ENCODE measurements around the gene ZBTB8A. TPM values are rescaled to one million over a fixed set of nuclear protein-coding genes. Genes with fewer than 3 reads are reported as not detected.
"Not testable (repeated sequence)": the region's sequence is repeated elsewhere in the genome, so short reads cannot be mapped to it uniquely, and the experiment has no call there.

ZBTB8A gene
- total and polyA plus RNA-seq, 7 donors: 1.8 to 10.8 (median 5.6) TPM

- Histone ChIP-seq H3K27ac (no peak overlapping the region), H3K4me3 (no peak overlapping the region), H3K27me3 (no peaks in the 10 kb centered on the region), H3K4me1 (no peaks in the 10 kb centered on the region), H3K36me3 (no peaks in the 10 kb centered on the region), H3K9me3 (no peaks in the 10 kb centered on the region)
- intact Hi-C loops (cut with DNase I): loop anchor here (10.0 kb wide), 1 partner anchor 250 kb away; no protein-coding TSS in a partner anchor
- no peak for TF ChIP-seq EP300 (IDR thresholded peaks at IDR 0.05)
- TF ChIP-seq, protein P1, sequence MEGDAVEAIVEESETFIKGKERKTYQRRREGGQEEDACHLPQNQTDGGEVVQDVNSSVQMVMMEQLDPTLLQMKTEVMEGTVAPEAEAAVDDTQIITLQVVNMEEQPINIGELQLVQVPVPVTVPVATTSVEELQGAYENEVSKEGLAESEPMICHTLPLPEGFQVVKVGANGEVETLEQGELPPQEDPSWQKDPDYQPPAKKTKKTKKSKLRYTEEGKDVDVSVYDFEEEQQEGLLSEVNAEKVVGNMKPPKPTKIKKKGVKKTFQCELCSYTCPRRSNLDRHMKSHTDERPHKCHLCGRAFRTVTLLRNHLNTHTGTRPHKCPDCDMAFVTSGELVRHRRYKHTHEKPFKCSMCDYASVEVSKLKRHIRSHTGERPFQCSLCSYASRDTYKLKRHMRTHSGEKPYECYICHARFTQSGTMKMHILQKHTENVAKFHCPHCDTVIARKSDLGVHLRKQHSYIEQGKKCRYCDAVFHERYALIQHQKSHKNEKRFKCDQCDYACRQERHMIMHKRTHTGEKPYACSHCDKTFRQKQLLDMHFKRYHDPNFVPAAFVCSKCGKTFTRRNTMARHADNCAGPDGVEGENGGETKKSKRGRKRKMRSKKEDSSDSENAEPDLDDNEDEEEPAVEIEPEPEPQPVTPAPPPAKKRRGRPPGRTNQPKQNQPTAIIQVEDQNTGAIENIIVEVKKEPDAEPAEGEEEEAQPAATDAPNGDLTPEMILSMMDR (IDR thresholded peaks at IDR 0.05): no peak
- no peak for TF ChIP-seq POLR2A (IDR thresholded peaks at IDR 0.05)
- no peak for TF ChIP-seq POLR2AphosphoS5 (IDR thresholded peaks at IDR 0.05)
- 41 to 66% methylated on average over 3 of the region's 3 CpGs for WGBS, 2 donors
- no peak for DNase-seq
These were observed 14.2 kb upstream of the ZBTB8A start for GRCh38 chr1:32525053-32525452.

- TF ChIP-seq EP300 (IDR thresholded peaks at IDR 0.05) (no peak), POLR2A (IDR thresholded peaks at IDR 0.05) (no peak), POLR2AphosphoS5 (IDR thresholded peaks at IDR 0.05) (no peak)
- TF ChIP-seq, protein P1 (IDR thresholded peaks at IDR 0.05): no peak
- no peak overlapping the region for H3K27ac ChIP-seq
- H3K36me3 ChIP-seq: no peaks in the 10 kb centered on the region
- H3K9me3 ChIP-seq: no peaks in the 10 kb centered on the region
- no peaks in the 10 kb centered on the region for H3K27me3 ChIP-seq
- no peak overlapping the region for H3K4me3 ChIP-seq
- WGBS, 2 donors: 89 to 94% methylated on average over 9 of the region's 9 CpGs
- intact Hi-C loops (cut with DNase I): loop anchor here (10.0 kb wide), 1 partner anchor 249 kb away; no protein-coding TSS in a partner anchor
- H3K4me1 ChIP-seq: no peaks in the 10 kb centered on the region
- DNase-seq: no peak
These were observed 13.4 kb upstream of the ZBTB8A start for GRCh38 chr1:32525661-32526444.

DNA sequence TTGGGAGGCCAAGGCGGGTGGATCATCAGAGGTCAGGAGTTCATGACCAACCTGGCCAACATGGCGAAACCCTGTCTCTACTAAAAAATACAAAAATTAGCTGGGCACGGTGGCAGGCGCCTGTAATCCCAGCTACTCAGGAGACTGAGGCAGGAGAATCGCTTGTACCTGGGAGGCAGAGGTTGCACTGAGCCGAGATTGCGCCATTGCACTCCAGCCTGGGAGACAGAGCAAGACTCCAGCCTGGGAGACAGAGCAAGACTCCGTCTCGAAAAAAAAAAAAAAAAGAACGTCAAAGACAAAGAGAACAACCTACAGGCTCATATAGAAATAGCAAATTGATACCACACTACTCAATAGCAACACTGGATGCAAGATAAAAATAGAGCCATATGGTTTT, 10.7 kb upstream of the ZBTB8A start:
- not testable (repeated sequence) for H3K4me1 ChIP-seq, H3K27me3 ChIP-seq, H3K36me3 ChIP-seq, H3K4me3 ChIP-seq, DNase-seq, H3K9me3 ChIP-seq, H3K27ac ChIP-seq
- WGBS, 2 donors: 88 to 90% methylated on average over 10 of the region's 10 CpGs
- intact Hi-C loops (cut with DNase I): loop anchor here (10.0 kb wide), 1 partner anchor 246 kb away; no protein-coding TSS in a partner anchor

DNA sequence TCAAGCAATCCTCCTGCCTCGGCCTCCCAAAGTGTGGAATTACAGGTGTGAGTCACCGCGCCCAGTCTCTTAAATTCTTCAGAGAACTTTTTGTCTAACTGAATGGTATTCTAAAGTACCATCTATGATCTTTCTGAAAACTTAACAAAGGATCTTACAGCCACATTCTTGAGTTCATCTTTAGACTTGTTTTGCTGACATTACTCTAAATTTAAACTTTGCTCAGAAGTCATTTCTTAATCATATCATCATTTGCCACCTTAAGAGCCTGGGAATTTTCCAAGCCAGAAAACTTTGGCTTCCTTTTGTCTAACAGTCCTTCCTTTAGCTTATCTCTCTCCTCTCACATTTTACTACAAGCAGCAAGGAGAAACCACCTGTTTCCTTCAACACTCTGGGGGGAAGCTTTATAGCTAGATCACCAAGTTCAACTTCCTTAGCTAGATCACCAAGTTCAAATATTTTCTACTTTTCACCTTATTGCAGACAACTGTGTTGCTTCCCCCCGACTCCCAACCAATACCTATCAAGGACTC, 5.4 kb upstream of the ZBTB8A start:
- WGBS, 2 donors: 52 to 69% methylated on average over 4 of the region's 4 CpGs

DNA sequence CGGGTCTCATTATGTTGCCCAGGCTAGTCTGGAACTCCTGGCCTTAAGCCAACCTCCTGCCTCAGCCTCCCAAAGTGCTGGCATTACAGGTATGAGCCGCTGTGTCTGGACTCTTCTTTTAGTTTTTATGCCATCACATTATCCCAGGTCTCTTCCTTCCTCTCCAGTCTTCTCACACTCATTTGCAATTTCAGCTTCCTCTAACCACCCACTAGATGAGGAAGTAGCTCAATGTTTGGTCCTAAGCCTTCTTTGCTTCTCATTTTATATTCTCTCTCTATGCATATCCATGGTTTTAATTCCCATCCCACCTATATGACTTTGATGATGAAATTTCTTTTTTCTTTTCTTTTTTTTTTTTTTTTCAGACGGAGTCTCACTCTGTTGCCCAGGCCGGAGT, 3.1 kb upstream of the ZBTB8A start:
- no peak overlapping the region for H3K4me3 ChIP-seq
- H3K27me3 ChIP-seq: no peaks in the 10 kb centered on the region
- H3K27ac ChIP-seq: no peak overlapping the region
- intact Hi-C loops (cut with DNase I): loop anchor here (5.0 kb wide), 1 partner anchor 89 kb away; no protein-coding TSS in a partner anchor
- H3K9me3 ChIP-seq: no peaks in the 10 kb centered on the region
- DNase-seq: no peak
- TF ChIP-seq EP300 (IDR thresholded peaks at IDR 0.05) (no peak), POLR2A (IDR thresholded peaks at IDR 0.05) (no peak), POLR2AphosphoS5 (IDR thresholded peaks at IDR 0.05) (no peak)
- TF ChIP-seq, protein P1 (IDR thresholded peaks at IDR 0.05): no peak
- H3K4me1 ChIP-seq: peaks cover 0 to 17% (median 10%) of the 10 kb centered on the region in 4 donors
- no peaks in the 10 kb centered on the region for H3K36me3 ChIP-seq
- WGBS, 2 donors: 63 to 76% methylated on average over 4 of the region's 4 CpGs

More for the DNA sequence above, 5.4 kb upstream of the ZBTB8A start:
- no peak overlapping the region for H3K27ac ChIP-seq
- no peak overlapping the region for H3K4me3 ChIP-seq
- H3K9me3 ChIP-seq: no peaks in the 10 kb centered on the region
- no peaks in the 10 kb centered on the region for H3K36me3 ChIP-seq
- intact Hi-C loops (cut with DNase I): no loop called here
- peak; percentile 17 for DNase-seq
- H3K4me1 ChIP-seq: peaks cover 0 to 3% (median 3%) of the 10 kb centered on the region in 4 donors
- TF ChIP-seq, protein P1 (IDR thresholded peaks at IDR 0.05): no peak
- TF ChIP-seq EP300 (IDR thresholded peaks at IDR 0.05) (no peak), POLR2A (IDR thresholded peaks at IDR 0.05) (no peak), POLR2AphosphoS5 (IDR thresholded peaks at IDR 0.05) (no peak)
- H3K27me3 ChIP-seq: no peaks in the 10 kb centered on the region
